Mesothelial cell of epicardium (in vitro differentiated cells): ENCODE data around the gene DGKB. TPM values are rescaled to one million over a fixed set of nuclear protein-coding genes. Genes with fewer than 3 reads are reported as not detected.

Source experiments
- DNase-seq, 2 experiments: peaks; one replicate each; pipeline ENCODE4 v3.0.0; 2021; ENCODE audit warnings: low spot score in 2 of 2; ENCODE audit not compliant: unreplicated experiment in 2 of 2
- H3K27ac Mint-ChIP-seq: 2 replicates; pipeline ENCODE4 v1.8.0; 2021; ENCODE audit warnings: mixed read lengths
- H3K27me3 Mint-ChIP-seq: 2 replicates; pipeline ENCODE4 v1.8.0; 2021; ENCODE audit warnings: low read depth, mixed read lengths
- H3K36me3 Mint-ChIP-seq: 2 replicates; pipeline ENCODE4 v1.8.0; 2021; ENCODE audit warnings: mixed read lengths
- H3K4me1 Mint-ChIP-seq: 2 replicates; pipeline ENCODE4 v1.8.0; 2021; ENCODE audit warnings: mixed read lengths
- H3K4me3 Mint-ChIP-seq: 2 replicates; pipeline ENCODE4 v1.8.0; 2021; ENCODE audit warnings: mild to moderate bottlenecking, moderate library complexity, mixed read lengths
- H3K9me3 Mint-ChIP-seq: 2 replicates; pipeline ENCODE4 v1.8.0; 2021; ENCODE audit warnings: mixed read lengths
- total RNA-seq: library from RNA; stranded (reverse); gene quantifications from 3 replicates; pipeline ENCODE4 v1.2.1, GENCODE V29; 2021
- TF ChIP-seq, protein P1 (sequence below): fragments of 200-600 bp; sonication (generic); IDR thresholded peaks from one replicate; pipeline ENCODE4 v1.5.0; 2021; ENCODE audit warnings: antibody characterized with exemption; ENCODE audit not compliant: unreplicated experiment

The DGKB gene
- total RNA-seq, 1 donor from 2014 or later = 3.9 TPM

- TF ChIP-seq, protein P1, sequence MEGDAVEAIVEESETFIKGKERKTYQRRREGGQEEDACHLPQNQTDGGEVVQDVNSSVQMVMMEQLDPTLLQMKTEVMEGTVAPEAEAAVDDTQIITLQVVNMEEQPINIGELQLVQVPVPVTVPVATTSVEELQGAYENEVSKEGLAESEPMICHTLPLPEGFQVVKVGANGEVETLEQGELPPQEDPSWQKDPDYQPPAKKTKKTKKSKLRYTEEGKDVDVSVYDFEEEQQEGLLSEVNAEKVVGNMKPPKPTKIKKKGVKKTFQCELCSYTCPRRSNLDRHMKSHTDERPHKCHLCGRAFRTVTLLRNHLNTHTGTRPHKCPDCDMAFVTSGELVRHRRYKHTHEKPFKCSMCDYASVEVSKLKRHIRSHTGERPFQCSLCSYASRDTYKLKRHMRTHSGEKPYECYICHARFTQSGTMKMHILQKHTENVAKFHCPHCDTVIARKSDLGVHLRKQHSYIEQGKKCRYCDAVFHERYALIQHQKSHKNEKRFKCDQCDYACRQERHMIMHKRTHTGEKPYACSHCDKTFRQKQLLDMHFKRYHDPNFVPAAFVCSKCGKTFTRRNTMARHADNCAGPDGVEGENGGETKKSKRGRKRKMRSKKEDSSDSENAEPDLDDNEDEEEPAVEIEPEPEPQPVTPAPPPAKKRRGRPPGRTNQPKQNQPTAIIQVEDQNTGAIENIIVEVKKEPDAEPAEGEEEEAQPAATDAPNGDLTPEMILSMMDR = no peak
- Mint-ChIP-seq H3K4me3 (no peak overlapping the region), H3K27ac (no peak overlapping the region), H3K36me3 (no peaks in the 10 kb centered on the region), H3K27me3 (no peaks in the 10 kb centered on the region), H3K9me3 (peaks cover 12% of the 10 kb centered on the region), H3K4me1 (no peaks in the 10 kb centered on the region)
- DNase-seq = no peak
Observed at GRCh38 chr7:14430926-14431325, 471.6 kb downstream of the DGKB start.

DNA sequence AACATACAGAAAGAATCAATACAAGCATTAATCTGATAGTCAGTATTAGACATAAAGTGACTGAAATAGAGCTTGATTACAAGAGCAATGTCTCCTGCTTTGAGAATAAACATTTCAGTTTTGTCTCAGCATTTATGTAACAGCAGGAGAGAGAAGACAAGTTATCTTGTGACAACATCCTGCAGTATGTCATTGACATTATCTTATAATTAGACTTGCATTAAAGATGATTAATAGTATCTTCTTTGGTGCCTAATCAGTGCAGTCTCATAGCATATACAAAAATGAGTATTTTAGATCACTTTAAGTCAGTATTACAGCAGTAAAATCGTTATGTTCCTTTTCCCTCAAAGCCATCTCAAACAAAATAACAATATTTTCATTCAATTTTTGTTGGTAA, 477.0 kb downstream of the DGKB start:
- Mint-ChIP-seq H3K27ac (no peak overlapping the region), H3K4me1 (no peaks in the 10 kb centered on the region), H3K9me3 (peaks cover 12% of the 10 kb centered on the region), H3K4me3 (no peak overlapping the region), H3K36me3 (no peaks in the 10 kb centered on the region), H3K27me3 (no peaks in the 10 kb centered on the region)
- TF ChIP-seq, protein P1 = no peak
- DNase-seq = no peak

GRCh38 chr7:14424675-14425074, 477.9 kb downstream of the DGKB start:
- H3K27ac Mint-ChIP-seq = no peak overlapping the region
- DNase-seq = no peak
- peaks cover 2% of the 10 kb centered on the region for H3K4me1 Mint-ChIP-seq
- TF ChIP-seq, protein P1 = no peak
- no peak overlapping the region for H3K4me3 Mint-ChIP-seq
- H3K27me3 Mint-ChIP-seq = no peaks in the 10 kb centered on the region
- H3K36me3 Mint-ChIP-seq = no peaks in the 10 kb centered on the region
- peaks cover 12% of the 10 kb centered on the region for H3K9me3 Mint-ChIP-seq

DNA sequence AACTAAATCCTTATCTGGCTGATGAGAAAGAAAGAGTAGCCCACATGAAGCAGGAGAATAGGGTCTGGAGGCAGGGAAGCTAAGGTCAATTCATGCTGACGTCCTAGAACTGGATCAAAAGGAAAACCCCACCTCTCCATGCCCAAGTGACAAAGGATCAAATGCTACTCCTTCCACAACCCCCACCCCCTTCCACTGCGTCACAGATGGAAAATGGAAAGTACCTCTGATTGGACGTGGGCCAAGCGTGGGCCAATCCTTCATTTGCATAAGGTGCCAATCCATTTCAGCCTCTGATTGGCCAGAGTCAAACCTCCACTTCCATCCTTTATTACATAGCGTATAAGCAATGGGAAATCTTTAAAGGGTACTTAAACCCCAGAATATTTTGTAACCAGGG, 481.8 kb downstream of the DGKB start:
- TF ChIP-seq, protein P1 = no peak
- no peaks in the 10 kb centered on the region for H3K9me3 Mint-ChIP-seq
- no peaks in the 10 kb centered on the region for H3K27me3 Mint-ChIP-seq
- H3K27ac Mint-ChIP-seq = no peak overlapping the region
- DNase-seq = no peak
- peaks cover 6% of the 10 kb centered on the region for H3K4me1 Mint-ChIP-seq
- no peaks in the 10 kb centered on the region for H3K36me3 Mint-ChIP-seq
- H3K4me3 Mint-ChIP-seq = no peak overlapping the region

DNA sequence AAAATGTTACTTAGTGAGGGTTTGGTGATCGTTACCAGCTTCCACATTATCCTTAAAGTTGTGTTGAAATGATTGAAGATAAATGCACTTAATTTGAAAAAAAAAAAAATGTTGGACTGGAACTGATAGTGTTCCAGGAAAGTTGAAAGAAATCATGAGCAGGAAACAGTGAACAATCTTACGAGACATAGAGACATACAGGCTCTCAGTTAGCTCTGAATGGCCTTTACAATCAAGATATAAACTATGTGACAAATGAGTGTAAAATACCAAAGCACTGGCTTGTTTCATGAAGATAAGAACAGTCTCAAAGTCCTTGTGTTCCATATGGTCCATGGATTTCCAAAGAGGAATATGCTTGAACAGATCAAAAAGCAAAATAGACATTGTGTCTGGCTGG, 483.0 kb downstream of the DGKB start:
- H3K27me3 Mint-ChIP-seq = no peaks in the 10 kb centered on the region
- TF ChIP-seq, protein P1 = no peak
- peaks cover 6% of the 10 kb centered on the region for H3K4me1 Mint-ChIP-seq
- H3K27ac Mint-ChIP-seq = peak overlapping the region; percentile 76
- DNase-seq = no peak
- H3K4me3 Mint-ChIP-seq = no peak overlapping the region
- no peaks in the 10 kb centered on the region for H3K36me3 Mint-ChIP-seq
- no peaks in the 10 kb centered on the region for H3K9me3 Mint-ChIP-seq

DNA sequence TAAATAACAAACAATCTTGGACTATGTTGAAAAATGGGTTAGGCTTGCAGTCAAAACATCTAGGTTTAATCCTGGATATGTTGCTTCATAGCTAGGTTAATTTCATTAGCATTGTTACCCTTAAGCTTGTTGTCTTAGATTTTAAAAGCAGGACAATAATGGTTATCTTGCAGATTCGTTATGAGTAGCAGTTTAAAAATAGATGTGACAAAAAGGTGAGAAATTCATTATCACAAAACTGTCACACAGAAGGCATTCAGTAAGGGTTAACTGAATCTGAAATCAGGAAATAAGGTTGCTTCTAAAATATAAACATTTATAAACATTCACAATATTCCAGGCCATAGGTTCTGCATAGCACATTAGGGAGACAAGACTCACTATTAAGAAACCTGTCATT, 483.9 kb downstream of the DGKB start:
- no peaks in the 10 kb centered on the region for H3K36me3 Mint-ChIP-seq
- peaks cover 6% of the 10 kb centered on the region for H3K4me1 Mint-ChIP-seq

More for the DNA sequence above, 483.9 kb downstream of the DGKB start:
- H3K27me3 Mint-ChIP-seq = no peaks in the 10 kb centered on the region
- no peak overlapping the region for H3K27ac Mint-ChIP-seq
- H3K9me3 Mint-ChIP-seq = no peaks in the 10 kb centered on the region
- TF ChIP-seq, protein P1 = no peak
- H3K4me3 Mint-ChIP-seq = no peak overlapping the region
- no peak for DNase-seq
